ENCODE results near the gene RNF113A. TPM values are rescaled to one million over a fixed set of nuclear protein-coding genes. Genes with fewer than 3 reads are reported as not detected.
"Not testable (repeated sequence)": the region's sequence is repeated elsewhere in the genome, so short reads cannot be mapped to it uniquely, and the experiment has no call there.

The RNF113A gene
- total RNA-seq, 6 donors from 2014 or later, result 3.1 to 15.2 (median 13.3) TPM

- no peak for DNase-seq
- Histone ChIP-seq H3K4me3 (no peak overlapping the region), H3K36me3 (no peaks in the 10 kb centered on the region), H3K27ac (no peak overlapping the region), H3K27me3 (no peaks in the 10 kb centered on the region), H3K9me3 (no peaks in the 10 kb centered on the region), H3K4me1 (no peaks in the 10 kb centered on the region)
- TF ChIP-seq POLR2A (IDR thresholded peaks at IDR 0.05) (no peak), EP300 (IDR thresholded peaks at IDR 0.05) (no peak), CTCF (IDR thresholded peaks at IDR 0.05) (no peak), POLR2AphosphoS5 (IDR thresholded peaks at IDR 0.05) (no peak)
- ATAC-seq (ENCODE audit: low FRiP score in 2 of 2), result no peak
- 57 to 60% methylated on average over 1 of the region's 1 CpG for WGBS, 2 donors
Measured at GRCh38 chrX:119900976-119901375, 29.4 kb upstream of the RNF113A start.

GRCh38 chrX:119899125-119899524 is 27.6 kb upstream of the RNF113A start:
- WGBS, 2 donors, result 15 to 20% methylated on average over 2 of the region's 2 CpGs
- Histone ChIP-seq H3K36me3 (no peaks in the 10 kb centered on the region), H3K27me3 (no peaks in the 10 kb centered on the region), H3K4me3 (no peak overlapping the region), H3K9me3 (no peaks in the 10 kb centered on the region), H3K4me1 (no peaks in the 10 kb centered on the region), H3K27ac (no peak overlapping the region)
- ATAC-seq (ENCODE audit: low FRiP score in 2 of 2) (peak in 1 of 2 donors; percentile 59), DNase-seq (no peak)
- no peak for TF ChIP-seq POLR2AphosphoS5 (IDR thresholded peaks at IDR 0.05)
- TF ChIP-seq EP300 (IDR thresholded peaks at IDR 0.05), result no peak
- TF ChIP-seq CTCF (IDR thresholded peaks at IDR 0.05), result no peak
- no peak for TF ChIP-seq POLR2A (IDR thresholded peaks at IDR 0.05)

GRCh38 chrX:119895843-119896326 is 24.4 kb upstream of the RNF113A start, which contains the start of gene AKAP14:
AKAP14 (plus strand) TSS chrX:119895893; CDS start chrX:119903224, 7,331 bp downstream.
- no peak within 1 kb of the TSS for H3K4me3 ChIP-seq
- H3K9me3 ChIP-seq, result no peaks in the 10 kb centered on the region
- no peaks in the 10 kb centered on the region for H3K4me1 ChIP-seq
- no peaks in the 10 kb centered on the region for H3K36me3 ChIP-seq
- no peak for ATAC-seq (ENCODE audit: low FRiP score in 2 of 2)
- H3K27ac ChIP-seq, result no peak within 1 kb of the TSS
- no peak for TF ChIP-seq CTCF (IDR thresholded peaks at IDR 0.05)
- TF ChIP-seq EP300 (IDR thresholded peaks at IDR 0.05), result no peak
- DNase-seq, result no peak
- WGBS, 2 donors, result 29 to 69% methylated on average over 2 to 4 of the region's 4 CpGs
- no peaks in the 10 kb centered on the region for H3K27me3 ChIP-seq

GRCh38 chrX:119891961-119892692 is 20.6 kb upstream of the RNF113A start:
- not testable (repeated sequence) for H3K4me3 ChIP-seq; H3K9me3 ChIP-seq; DNase-seq; H3K4me1 ChIP-seq; H3K27me3 ChIP-seq; ATAC-seq (ENCODE audit: low FRiP score in 2 of 2); H3K36me3 ChIP-seq; H3K27ac ChIP-seq
- WGBS, 2 donors, result 66 to 70% methylated on average over 16 of the region's 16 CpGs

GRCh38 chrX:119890626-119891025 is 19.1 kb upstream of the RNF113A start:
- H3K36me3 ChIP-seq, result not testable (repeated sequence)
- DNase-seq, result peak in 1 of 2 donors; percentile 71
- WGBS, 2 donors, result 83% methylated on average over 34 of the region's 36 CpGs; no CpG with 5 or more reads in 1 of the 2 donors

More at GRCh38 chrX:119890626-119891025, 19.1 kb upstream of the RNF113A start:
- not testable (repeated sequence) for H3K9me3 ChIP-seq; H3K4me1 ChIP-seq; H3K27ac ChIP-seq; ATAC-seq (ENCODE audit: low FRiP score in 2 of 2); H3K4me3 ChIP-seq; H3K27me3 ChIP-seq
